M059J (cell line): ENCODE measurements around the gene MDP1. TPM values are rescaled to one million over a fixed set of nuclear protein-coding genes. Genes with fewer than 3 reads are reported as not detected.
"Not testable (repeated sequence)": the region's sequence is repeated elsewhere in the genome, so short reads cannot be mapped to it uniquely, and the experiment has no call there.

Experiments used
- DNase-seq: peaks from one replicate; pipeline ENCODE4 v3.0.0-alpha.2; 2012; ENCODE audit warnings: low read depth
- total RNA-seq: library from RNA; depleted of rRNA; stranded (reverse); fragments of >200 nt; shearing (Covaris generic); gene quantifications from 2 replicates; pipeline ENCODE4 v1.2.3, GENCODE V29; 2014

Gene MDP1
- total RNA-seq, 1 experiment from 2014 or later: 16.9 TPM

DNA sequence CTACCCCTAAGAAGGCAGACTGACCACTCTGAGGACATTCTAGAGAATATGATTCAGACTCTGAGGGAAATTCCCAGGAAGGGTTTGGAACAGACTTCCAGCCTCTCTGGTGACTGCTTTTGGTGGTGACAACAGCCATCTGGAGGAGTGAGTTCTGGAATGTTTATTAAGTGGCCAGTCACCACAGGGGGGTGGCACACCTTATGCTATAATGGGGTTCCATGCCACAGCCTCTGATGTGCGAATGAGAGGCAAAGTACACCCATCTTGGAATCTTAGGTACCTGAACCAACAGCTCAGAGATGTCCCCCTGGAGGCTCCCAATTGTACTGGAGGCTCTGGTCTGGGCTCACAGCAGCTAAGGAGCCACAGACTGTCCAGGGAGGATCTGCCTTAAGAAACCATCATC lies 36.0 kb upstream of the MDP1 start:
- DNase-seq: peak; percentile 65

DNA sequence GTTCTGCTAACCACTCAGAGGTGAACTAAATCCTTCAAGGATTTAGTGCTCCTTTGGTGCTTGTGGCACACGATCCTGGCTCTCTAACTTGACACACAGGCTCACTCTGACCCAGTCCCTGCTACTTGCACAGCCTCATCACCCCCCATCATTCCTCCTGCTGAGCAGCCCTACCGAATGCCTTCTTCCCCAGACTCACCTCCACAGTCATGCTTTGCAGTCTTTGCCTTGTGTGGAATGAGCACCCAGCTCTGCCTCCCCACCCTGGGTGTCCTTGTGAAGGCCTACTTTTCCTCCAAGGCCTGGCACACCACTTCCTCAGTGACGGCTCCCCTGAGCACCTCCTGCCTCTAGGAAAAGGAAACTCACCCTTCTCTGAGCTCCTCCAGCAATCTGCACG lies 34.5 kb upstream of the MDP1 start:
- no peak for DNase-seq

DNA sequence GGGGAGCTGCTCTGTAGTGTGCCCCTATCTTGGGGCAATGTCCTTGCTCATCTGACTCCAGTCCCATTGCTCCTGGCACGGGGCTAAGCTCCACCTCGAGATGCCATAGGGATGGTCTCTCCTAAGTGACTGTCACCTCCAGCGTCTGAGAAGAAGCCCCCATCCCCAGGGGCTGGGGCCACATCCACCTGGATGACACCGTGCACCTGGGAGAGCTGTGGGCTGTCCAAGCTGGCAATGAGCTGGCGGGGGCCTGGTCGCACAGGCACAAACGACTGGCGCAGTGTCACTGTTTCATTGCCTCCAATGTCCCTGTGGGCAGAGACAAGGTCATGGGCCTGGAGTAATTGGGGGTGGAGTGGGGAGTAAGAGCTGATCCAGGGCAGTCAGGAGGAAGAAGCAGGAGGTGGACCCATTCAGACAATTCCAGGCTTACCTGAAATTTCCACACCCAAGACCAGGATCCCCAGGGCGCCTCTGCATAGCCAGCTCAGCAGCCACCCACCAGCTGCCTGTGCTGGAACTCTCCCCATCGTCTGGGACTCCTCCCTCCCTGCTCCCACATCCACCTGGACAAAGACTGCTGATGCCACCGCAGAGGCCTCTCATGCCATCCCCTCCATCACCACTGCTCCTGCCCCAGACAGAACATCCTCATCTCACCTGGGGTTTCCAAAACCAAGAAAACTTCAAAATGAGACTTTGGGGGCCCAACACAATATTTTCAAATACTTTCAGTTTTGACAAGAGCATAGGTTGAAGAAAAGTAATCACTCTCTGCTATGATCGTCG lies 33.6 kb upstream of the MDP1 start:
- DNase-seq: no peak

DNA sequence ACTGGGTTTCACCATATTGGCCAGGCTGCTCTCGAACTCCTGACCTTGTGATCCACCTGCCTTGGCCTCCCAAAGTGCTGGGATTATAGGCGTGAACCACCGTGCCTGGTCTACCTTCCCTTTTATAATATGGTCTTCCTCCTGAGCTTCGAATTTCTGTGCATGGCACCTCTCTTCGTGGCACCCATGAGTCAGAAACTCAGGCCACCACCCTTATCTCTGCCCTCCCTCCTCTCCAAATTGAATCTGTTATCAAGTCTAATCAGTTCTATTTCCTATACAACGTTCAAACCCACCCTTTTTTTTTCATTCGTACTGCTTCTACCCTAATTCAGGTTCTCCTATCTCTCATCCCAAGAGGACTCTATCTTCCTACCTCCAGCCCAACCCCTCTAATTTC lies 31.6 kb upstream of the MDP1 start:
- DNase-seq: no peak

DNA sequence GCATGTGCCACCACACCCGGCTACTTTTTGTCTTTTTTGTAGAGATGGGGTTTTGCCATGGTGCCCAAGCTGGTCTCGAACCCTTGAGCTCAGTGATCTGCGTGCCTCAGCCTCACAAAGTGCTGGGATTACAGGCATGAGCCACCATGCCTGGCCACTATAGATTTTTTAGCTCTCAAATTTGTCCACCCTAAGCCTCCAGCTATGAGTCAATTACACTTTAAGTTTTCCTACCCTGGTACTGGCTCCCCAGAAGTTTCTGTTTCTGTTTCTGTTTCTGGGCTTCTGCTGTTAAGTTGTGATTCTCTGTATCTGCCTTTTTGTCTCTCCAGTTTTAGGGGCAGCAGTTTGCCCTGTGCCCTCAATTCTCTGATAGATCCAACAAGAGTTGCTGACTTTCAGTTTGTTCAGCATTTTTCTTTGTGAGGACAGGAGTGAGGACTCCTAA lies 30.9 kb upstream of the MDP1 start:
- DNase-seq: peak; percentile 53

DNA sequence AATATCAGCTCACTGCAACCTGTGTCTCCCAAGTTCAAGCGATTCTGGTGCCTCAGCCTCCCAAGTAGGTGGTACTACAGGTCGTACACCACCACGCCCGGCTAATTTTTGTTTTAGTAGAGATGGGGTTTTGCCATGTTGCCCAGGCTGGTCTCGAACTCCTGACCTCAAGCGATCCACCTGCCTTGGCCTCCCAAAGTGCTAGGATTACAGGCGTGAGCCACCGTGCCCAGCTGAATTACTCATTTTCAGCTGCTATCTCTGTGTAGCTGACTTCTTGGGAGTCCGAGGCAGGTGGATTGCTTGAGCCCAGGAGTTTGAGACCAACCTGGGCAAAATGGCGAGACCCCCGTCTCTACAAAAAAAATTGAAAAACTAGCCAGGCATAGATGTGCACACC lies 29.5 kb upstream of the MDP1 start:
- not testable (repeated sequence) for DNase-seq

DNA sequence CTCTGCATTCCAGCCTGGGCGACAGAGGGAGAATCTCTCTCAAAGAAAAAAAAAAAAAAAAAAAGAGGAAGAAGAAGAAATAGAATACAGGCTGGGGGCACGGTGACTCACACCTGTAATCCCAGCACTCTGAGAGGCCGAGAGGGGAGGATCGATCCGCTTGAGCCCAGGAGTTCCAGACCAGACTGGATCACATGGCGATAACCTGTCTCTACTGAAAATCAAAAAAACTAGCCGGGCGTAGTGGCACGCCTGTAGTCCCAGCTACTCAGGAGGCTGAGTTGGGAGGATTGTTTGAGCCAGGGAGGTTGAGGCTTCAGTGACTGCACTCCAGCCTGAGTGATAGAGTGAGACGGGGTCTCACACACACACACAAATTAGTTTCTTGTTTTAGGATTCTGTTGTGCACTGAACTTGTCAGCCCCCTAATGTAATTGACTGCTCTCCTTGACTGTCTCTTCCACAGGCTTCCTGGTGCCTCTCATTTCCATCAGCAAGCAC lies 27.5 kb upstream of the MDP1 start:
- DNase-seq: peak; percentile 34

DNA sequence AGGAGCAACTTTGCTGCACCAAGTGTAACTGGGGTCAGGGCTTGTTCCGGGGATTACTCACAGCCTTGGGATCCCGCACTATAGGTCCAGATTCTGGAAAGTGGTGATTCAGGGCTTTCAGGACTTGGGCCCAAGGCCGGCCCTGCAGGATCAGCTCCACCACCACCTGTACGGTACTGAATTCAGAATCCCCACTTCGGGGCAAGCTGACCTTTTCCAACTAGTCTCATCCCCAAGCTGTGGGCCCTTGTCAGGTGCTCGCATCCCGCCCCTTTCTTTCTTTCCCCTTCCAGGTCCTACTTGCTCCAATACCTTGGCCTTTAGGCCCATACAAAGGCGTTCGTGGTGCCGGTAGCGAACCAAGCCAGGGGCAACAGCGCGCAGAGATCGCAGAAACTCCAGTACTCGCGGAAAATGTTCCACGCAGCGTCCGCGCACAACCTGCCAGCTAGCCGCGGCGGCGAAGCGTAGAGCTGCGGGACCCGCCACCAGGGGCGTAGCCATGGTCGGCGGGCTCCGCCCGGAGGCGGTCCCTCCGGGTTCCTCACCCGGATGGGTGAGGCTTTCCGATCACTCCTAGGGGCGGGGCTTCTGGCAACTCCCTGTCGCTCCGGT lies 26.1 kb upstream of the MDP1 start:
- peak; percentile 90 for DNase-seq

DNA sequence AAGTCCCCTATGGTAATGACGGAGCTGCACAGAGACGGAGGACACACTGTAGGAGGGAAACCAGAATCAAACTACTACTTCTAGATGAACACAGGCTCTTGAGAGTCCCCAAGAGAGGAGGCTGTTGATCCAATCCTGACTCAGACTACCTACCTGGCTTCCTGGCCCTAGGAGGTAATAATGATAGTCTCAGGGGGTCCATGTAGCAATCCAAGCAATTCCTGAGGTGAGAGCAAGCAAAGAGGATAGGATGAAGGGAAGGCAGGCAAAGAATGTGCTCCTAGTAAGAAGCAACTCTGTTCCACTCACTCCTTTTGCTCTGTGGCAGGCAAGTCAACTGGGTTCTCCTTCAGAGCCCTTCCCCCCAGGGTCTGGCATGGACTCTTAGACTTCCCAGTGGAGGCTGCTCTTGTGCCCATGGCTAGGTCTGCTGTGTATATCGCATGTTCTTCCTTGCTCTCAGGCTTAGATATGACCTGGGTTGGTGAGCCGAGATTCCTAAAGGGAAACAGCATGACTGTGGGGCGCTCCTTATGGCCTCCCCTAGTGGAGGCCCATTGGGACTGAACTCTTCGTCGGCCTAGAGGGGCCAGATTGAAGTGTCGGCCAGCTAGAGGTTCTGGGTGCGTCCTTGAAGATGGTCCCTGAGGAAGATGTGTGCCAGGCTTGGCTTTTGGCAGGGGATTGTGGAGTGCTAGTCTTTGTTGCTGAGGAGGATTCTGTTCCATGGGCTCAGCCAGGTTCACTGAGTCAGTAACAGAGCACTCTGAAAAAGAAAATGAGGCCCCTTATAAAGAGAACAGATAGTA lies 24.4 kb upstream of the MDP1 start:
- DNase-seq: no peak

DNA sequence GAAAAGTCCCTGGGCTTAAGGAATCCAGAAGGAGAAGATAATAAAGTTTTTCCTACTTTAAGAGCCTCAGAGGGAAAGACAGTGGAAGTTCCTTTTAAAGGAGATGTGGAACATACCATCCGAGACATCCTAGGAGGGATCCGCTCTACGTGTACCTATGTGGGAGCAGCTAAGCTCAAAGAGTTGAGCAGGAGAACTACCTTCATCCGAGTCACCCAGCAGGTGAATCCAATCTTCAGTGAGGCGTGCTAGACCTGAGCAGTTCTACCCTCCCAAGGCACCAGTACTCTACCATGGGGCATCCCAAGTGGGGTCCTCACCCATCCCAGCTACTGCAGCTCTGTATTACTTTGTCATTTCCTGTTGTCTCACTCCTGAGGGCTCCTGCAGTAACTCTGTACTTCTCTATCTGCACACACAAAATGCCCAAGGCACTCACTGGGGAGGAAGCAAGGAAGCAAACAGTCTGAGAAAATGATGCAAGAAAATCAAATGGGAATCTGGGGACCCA lies 22.7 kb upstream of the MDP1 start:
- no peak for DNase-seq

DNA sequence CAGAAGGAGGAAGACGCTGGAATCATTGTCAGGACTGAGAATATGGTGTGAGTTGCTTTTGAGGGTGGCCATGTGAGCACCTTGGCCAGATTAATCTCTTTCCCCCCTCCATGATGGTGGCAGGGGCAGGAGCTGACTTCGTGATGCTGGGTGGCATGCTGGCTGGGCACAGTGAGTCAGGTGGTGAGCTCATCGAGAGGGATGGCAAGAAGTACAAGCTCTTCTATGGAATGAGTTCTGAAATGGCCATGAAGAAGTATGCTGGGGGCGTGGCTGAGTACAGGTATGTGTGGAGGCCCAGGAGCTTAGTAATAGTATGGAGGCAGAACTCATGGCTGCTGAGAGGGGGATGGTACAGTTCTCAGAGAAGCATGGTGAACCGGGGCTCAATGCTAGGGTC lies 22.3 kb upstream of the MDP1 start:
- DNase-seq: peak; percentile 55

DNA sequence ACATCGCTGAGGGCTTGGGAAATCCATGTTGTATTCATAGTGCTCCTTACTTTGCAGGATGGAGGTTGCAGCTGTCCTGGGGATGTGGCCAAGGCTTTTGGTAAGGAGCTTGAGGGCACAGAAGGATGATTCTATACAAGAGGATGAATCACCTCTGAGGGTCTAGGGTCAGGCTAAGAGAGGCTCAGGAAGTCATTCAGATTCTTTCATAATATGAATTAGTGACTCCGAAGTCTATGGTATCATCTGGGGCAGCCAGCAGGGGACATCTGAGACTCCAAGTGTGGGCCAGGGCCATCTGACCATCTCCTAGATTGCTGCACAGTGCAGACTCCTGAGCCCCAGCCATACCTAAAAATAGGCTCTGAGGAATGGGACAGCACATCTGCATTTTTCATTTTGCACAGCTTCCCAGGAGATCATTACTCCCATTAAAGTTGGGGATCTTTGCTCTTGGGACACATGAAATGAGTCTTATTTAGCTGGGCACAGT lies 21.6 kb upstream of the MDP1 start:
- no peak for DNase-seq

DNA sequence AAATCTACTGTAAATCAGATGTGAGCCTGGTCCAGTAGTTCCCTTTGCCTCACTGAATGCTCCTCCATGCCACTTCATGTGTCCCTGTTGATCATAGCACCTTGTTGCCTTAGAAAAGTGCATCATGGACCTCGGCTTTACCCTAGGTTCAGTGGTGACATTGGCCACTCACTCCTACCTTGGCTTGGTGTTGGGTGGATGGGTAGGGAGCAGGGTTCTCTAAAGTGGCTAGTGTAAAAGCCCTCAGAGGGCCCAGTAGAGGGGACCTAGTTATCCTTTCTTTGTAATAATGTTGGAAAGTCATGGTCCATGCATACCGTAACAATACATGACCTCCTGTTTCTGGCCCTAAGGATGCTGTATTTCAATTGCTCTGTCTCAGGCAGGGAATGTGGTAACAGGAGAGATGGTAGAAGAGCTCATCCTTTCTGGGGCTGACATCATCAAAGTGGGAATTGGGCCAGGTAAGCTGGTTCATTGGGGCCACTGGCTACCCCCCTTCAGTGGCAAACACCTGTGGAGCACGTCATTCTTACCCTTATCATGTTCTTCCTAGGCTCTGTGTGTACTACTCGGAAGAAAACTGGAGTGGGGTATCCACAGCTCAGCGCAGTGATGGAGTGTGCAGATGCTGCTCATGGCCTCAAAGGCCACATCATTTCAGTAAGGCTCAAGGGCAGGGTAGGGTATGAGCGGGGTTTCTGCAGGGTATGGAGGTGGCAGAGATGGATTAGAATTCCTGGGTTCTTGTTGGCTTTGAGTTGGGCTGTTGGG lies 21.0 kb upstream of the MDP1 start:
- no peak for DNase-seq

DNA sequence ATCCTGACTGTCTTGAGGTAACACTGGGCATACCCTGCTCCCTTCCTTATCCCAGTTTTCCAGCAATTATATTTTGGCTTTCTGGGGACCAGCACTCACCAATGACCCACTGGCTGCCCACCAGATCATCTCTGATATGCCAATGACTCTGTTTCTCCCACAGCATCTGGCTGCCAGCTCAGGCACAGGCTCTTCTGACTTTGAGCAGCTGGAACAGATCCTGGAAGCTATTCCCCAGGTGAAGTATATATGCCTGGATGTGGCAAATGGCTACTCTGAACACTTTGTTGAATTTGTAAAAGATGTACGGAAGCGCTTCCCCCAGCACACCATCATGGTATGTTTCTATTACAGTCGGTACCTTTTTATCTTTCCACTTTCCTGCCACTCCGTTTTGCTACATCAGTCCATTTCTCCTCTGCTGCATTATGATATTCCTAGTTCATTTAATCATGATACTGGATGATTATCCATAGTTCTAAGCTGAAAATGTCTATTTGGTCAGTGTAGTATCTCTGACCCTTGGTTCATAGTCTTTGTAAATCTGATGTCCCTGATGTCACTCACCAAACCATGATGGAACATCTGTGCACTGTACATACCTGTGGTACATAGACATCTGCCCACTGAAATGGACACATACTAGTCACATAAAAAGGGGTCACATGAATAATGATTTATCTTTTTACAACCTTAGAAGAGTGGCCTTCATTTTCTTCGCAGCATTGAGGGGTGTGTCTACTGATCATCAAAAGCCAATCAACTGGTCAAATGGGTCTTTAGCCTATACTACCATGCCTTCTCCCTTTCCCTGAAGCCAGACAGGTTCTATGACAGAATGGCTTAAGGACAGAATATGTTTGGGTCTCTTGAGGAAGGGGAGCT lies 20.2 kb upstream of the MDP1 start:
- DNase-seq: no peak

DNA sequence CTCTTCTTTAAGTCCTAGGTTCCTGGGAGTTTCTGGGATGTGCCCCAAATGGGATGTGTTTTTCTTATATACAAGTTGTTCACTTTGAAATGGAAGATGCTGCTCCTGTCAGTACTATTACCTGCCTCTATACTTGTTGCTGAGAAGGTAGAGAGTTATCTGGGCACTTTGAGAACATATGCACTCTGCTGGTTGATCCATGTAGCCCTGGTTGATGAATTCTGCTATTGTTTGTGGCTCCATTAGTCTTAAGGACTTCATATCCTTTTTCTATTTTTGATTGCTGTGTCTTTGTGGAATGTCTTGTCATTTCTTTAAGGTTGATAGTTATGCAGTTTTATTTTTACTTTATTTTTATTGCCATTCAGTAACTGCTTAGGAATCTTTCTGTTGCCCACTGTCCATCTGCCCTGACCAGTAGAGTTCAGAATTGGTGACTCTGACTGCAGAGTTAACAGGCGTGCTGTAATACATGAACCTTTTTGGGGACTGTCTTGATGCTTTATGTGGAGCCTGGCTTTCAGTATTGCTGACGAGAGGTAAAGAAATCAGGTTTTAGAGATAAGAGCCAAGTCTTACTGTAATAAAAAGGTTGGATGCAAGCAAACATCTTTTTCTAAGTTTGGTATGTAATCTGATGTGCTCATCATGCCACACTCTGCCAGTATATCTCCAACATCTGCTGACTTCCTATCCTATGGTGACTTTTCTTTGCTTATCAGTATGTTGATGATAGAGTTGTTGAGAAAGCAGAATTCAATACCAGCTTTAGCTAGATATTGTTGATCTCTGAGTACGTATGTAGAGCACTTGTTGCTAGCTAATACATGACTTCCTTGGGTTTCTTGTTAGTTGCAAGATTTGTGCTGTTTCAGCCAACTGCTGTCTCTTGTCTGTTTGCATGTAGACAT lies 18.5 kb upstream of the MDP1 start:
- no peak for DNase-seq

DNA sequence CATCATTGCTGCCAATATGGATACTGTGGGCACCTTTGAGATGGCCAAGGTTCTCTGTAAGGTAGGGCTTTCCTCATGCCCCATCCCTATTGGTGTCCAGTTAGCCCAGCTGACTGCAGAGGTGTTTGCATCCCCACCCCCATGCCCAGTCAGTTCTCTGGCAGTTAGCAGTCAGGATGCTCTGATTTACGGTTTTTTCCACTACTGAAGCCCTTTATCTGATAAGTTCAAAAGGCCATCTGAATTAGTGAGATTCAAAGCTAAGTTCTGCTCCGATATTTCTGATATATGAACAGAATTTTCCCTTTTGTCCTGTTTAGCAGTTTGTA lies 17.6 kb upstream of the MDP1 start:
- DNase-seq: no peak

DNA sequence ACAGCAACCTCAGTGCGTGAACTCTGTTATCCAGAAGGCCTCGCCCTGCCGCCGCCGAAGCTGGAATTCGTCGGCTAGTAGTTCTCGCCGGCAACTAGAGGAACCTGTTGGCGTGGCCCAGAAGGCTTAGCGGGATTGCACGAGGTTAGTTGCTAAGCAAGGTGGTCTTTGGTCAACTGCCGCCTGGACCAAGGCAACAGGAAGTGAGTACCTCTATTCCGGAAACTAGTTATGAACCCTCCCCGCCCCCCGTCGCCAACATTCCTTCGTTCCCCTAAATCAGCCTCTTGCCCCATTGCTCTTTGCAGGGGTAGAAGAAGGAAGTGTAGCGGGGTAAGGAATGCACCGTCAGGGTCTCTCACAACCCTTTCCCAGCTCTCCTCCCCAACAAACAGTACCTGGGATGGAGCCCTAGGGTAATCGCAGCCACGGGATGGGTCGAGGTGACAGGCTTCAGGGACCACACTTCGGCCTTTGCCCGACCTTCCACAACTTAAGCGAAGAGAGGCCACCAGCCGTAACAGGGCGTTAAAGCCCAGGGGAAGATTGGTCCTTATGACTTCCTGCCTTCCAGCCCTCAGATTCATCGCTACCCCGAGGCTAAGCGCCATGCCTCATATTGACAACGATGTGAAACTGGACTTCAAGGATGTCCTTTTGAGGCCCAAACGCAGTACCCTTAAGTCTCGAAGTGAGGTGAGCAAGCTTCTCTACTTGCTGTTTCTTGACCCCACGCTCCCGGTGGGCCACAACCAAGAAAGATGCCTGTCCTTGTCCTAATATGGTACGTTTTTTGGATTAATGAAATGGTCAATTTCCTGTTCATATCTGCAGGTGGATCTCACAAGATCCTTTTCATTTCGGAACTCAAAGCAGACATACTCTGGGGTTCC lies 17.0 kb upstream of the MDP1 start, which contains the start of gene GMPR2:
GMPR2 (plus strand) TSS at position 285 of the 893 bp plus-strand sequence; CDS start at position 610, 325 bp downstream.
- no peak for DNase-seq

DNA sequence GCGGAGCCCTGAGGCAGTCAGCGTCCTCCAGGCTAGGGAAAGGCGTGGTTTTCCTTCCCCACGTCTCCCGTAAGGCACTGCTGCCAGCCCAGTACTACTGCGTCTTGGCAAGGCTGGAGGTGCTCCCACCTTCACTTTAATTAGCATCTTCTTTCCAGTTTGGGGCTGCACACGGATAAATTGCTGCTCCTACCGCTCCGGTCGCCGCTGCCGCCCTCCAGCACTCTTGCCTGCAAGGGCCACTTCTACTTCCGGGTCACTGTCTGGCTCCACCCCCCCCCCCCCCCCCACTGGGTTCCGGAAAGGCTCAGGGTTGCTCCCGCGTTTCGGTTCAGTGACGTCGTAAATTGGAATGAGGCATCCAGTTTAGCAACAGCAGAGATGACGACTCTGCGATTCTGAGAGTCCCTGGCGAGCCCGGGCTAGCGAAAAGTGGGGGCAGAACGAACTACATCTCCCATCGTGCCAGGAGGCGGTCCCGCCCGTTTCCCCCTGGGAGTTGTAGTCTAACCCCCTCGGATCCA lies 16.3 kb upstream of the MDP1 start, which contains the start of gene NEDD8:
NEDD8 (minus strand) TSS at position 247 of the 524 bp plus-strand sequence; CDS start at position 147, 100 bp downstream.
- peak; percentile 95 for DNase-seq
